Mesenchymal stem cell (in vitro differentiated cells and primary cell): ENCODE results near the gene ST6GALNAC4.
A peak's percentile ranks its signal among the peaks of the same experiment; 100 is the strongest.

ENCODE experiments used
- DNase-seq: peaks from one replicate; pipeline ENCODE4 v3.0.0-alpha.2; 2013
- H2AFZ ChIP-seq: one replicate; pipeline ENCODE4 v1.6.1; 2013; ENCODE audit warnings: low read depth, mild to moderate bottlenecking, control low read depth, inconsistent platforms, low read length, moderate library complexity
- H2AK5ac ChIP-seq: 2 replicates; pipeline ENCODE4 v1.6.1; 2013; ENCODE audit warnings: low read length, moderate library complexity, mild to moderate bottlenecking, inconsistent platforms; ENCODE audit not compliant: severe bottlenecking
- H2BK120ac ChIP-seq: one replicate; pipeline ENCODE4 v1.6.1; 2013; ENCODE audit warnings: low read depth, mild to moderate bottlenecking, inconsistent platforms, low read length, moderate library complexity
- H2BK12ac ChIP-seq, 2 experiments: one replicate each; pipeline ENCODE4 v1.6.1; 2013; ENCODE audit warnings: inconsistent platforms in 2 of 2, low read length in 2 of 2, mild to moderate bottlenecking in 2 of 2, moderate library complexity in 2 of 2, control low read depth in 1 of 2
- H2BK15ac ChIP-seq: one replicate; pipeline ENCODE4 v1.6.1; 2013; ENCODE audit warnings: mild to moderate bottlenecking, low read depth, inconsistent platforms; ENCODE audit not compliant: poor library complexity, severe bottlenecking
- H2BK5ac ChIP-seq: 2 replicates; pipeline ENCODE4 v1.6.1; 2013; ENCODE audit warnings: low read depth, mild to moderate bottlenecking, low read length, control low read depth, inconsistent platforms; ENCODE audit not compliant: poor library complexity, severe bottlenecking
- H3K14ac ChIP-seq, 2 experiments: one replicate each; pipeline ENCODE4 v1.6.1; 2013; ENCODE audit warnings: inconsistent platforms in 2 of 2, low read length in 2 of 2, control low read depth in 1 of 2, mild to moderate bottlenecking in 1 of 2, moderate library complexity in 1 of 2
- H3K18ac ChIP-seq, 2 experiments: one replicate each; pipeline ENCODE4 v1.6.1; 2013; ENCODE audit warnings: inconsistent platforms in 2 of 2, low read length in 2 of 2, control low read depth in 1 of 2, low read depth in 1 of 2, mild to moderate bottlenecking in 1 of 2
- H3K23ac ChIP-seq, 2 experiments: one replicate each; pipeline ENCODE4 v1.6.1; 2013; ENCODE audit warnings: inconsistent platforms in 2 of 2, low read length in 2 of 2, mild to moderate bottlenecking in 2 of 2, moderate library complexity in 2 of 2, control low read depth in 1 of 2
- H3K27ac ChIP-seq: 2 replicates; pipeline ENCODE4 v1.5.1; 2013; ENCODE audit warnings: mild to moderate bottlenecking, moderate library complexity, low read length, control low read depth, inconsistent platforms; ENCODE audit not compliant: poor library complexity, severe bottlenecking
- H3K27me3 ChIP-seq, 2 experiments: 2 replicates each; pipeline versions ENCODE4 v1.6.1 to v1.7.0; 2013; ENCODE audit warnings: low read length in 2 of 2, mild to moderate bottlenecking in 2 of 2, moderate library complexity in 2 of 2, control low read depth in 1 of 2, inconsistent platforms in 1 of 2; ENCODE audit not compliant: control insufficient read depth in 1 of 2, insufficient read depth in 1 of 2
- H3K36me3 ChIP-seq, 2 experiments: 2 replicates each; pipeline versions ENCODE4 v1.6.1 to v1.7.0; 2013; ENCODE audit warnings: low read length in 2 of 2, control low read depth in 1 of 2, inconsistent platforms in 1 of 2, low read depth in 1 of 2, mild to moderate bottlenecking in 1 of 2; ENCODE audit not compliant: insufficient read depth in 2 of 2, control insufficient read depth in 1 of 2
- H3K4ac ChIP-seq, 2 experiments: one replicate each; pipeline ENCODE4 v1.6.1; 2013; ENCODE audit warnings: inconsistent platforms in 2 of 2, low read length in 2 of 2, mild to moderate bottlenecking in 2 of 2, moderate library complexity in 2 of 2, control low read depth in 1 of 2, low read depth in 1 of 2
- H3K4me1 ChIP-seq: 2 replicates; pipeline ENCODE4 v1.6.1; 2013; ENCODE audit warnings: low read depth, low read length, control low read depth; ENCODE audit not compliant: control insufficient read depth, insufficient read depth
- H3K4me2 ChIP-seq: 2 replicates; pipeline ENCODE4 v1.6.1; 2013; ENCODE audit warnings: low read length, mild to moderate bottlenecking, inconsistent platforms; ENCODE audit not compliant: poor library complexity, severe bottlenecking
- H3K4me3 ChIP-seq, 2 experiments: 2 replicates each; pipeline versions ENCODE4 v1.5.1 to v1.7.0; 2013; ENCODE audit warnings: low read length in 2 of 2, mild to moderate bottlenecking in 2 of 2, control low read depth in 1 of 2, low read depth in 1 of 2; ENCODE audit not compliant: insufficient read depth in 1 of 2
- H3K79me1 ChIP-seq: replicated peaks from 2 replicates; pipeline ENCODE4 v1.6.1; 2013; ENCODE audit warnings: mild to moderate bottlenecking, control low read depth, low read length, inconsistent platforms; ENCODE audit not compliant: poor library complexity, severe bottlenecking
- H3K9ac ChIP-seq: 2 replicates; pipeline ENCODE4 v1.7.0; 2013; ENCODE audit warnings: mild to moderate bottlenecking, low read length, moderate library complexity
- H3K9me3 ChIP-seq: 2 replicates; pipeline ENCODE4 v1.7.0; 2013; ENCODE audit warnings: mild to moderate bottlenecking, low read length; ENCODE audit not compliant: control insufficient read depth
- H4K8ac ChIP-seq: one replicate; pipeline ENCODE4 v1.6.1; 2013; ENCODE audit warnings: inconsistent platforms, mild to moderate bottlenecking, low read length, moderate library complexity
- H4K91ac ChIP-seq: one replicate; pipeline ENCODE4 v1.6.1; 2013; ENCODE audit warnings: mild to moderate bottlenecking, low read length, inconsistent platforms
- WGBS: methylation state at CpG from one replicate; pipeline ENCODE4 v1.1.7; 2013; ENCODE audit warnings: mixed read lengths; 5-methylcytosine and 5-hydroxymethylcytosine counted together

ST6GALNAC4 gene

DNA sequence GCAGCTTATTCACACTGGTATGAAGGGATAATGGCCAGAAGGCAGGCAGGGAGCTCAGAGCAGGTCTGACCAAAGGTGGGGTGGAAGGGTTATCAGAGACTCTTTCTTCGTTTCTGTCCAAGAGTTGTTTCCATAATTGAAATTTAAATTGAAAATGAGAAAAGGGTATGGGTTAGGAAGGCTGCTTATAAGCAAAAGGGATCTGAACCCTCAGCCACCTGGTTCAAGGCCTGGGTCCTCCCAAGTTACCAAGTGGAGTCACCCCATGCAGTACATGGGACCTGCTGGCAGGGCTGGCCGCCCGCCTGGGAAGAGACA lies 46.2 kb upstream of the ST6GALNAC4 start:
- no peaks in the 10 kb centered on the region for H3K27me3 ChIP-seq
- no peak overlapping the region for H3K4ac ChIP-seq
- no peak overlapping the region for H2AFZ ChIP-seq
- H4K8ac ChIP-seq, result no peak overlapping the region
- H3K9me3 ChIP-seq, result no peaks in the 10 kb centered on the region
- peak overlapping the region; percentile 35 for H3K9ac ChIP-seq
- no peak overlapping the region for H3K14ac ChIP-seq
- H4K91ac ChIP-seq, result peak overlapping the region; percentile 94
- H3K4me1 ChIP-seq, result peaks cover 48% of the 10 kb centered on the region
- peak overlapping the region in 1 of 2 experiments; percentile 50 for H3K18ac ChIP-seq
- peaks cover 0 to 17% of the 10 kb centered on the region in 2 experiments for H3K36me3 ChIP-seq
- H2BK15ac ChIP-seq, result peak overlapping the region; percentile 6
- no peak overlapping the region for H3K4me3 ChIP-seq
- peaks cover 59% of the 10 kb centered on the region for H3K79me1 ChIP-seq
- DNase-seq, result no peak
- peak overlapping the region; percentile 11 for H2BK120ac ChIP-seq
- no peak overlapping the region for H3K4me2 ChIP-seq
- H2AK5ac ChIP-seq, result no peak overlapping the region
- H2BK5ac ChIP-seq, result no peak overlapping the region
- H2BK12ac ChIP-seq, result no peak overlapping the region
- WGBS, result 93% methylated on average over 3 of the region's 3 CpGs
- H3K23ac ChIP-seq, result peak overlapping the region in 1 of 2 experiments; percentile 34
- H3K27ac ChIP-seq, result no peak overlapping the region

DNA sequence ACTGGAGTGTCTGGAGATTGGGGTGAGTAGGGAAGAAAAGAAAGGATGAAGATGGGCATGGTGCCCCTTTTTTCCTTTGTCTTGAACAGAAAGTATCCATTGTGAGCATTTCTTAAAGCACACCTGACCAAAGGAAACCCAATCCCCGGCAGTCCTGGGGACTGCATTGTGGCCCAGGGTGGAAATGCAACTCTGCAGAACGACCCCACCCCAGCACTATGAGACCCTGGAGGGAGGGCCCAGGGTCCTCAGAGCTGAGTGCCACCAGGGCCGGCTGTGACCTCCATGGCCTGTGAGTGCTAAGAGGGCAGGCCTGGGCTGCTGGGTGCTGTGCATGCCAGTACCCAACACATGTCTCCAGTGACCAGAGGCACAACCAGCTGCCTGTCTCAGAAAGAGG lies 45.4 kb upstream of the ST6GALNAC4 start:
- WGBS, result 61% methylated on average over 3 of the region's 3 CpGs

GRCh38 chr9:127961613-127962155 lies 44.8 kb upstream of the ST6GALNAC4 start:
- Histone ChIP-seq H3K4me2 (no peak overlapping the region), H3K36me3 (peaks cover 0 to 17% of the 10 kb centered on the region in 2 experiments), H2AK5ac (no peak overlapping the region), H2BK15ac (peak overlapping the region; percentile 20), H3K9ac (no peak overlapping the region), H2BK5ac (no peak overlapping the region), H3K27ac (no peak overlapping the region), H3K18ac (peak overlapping the region in 1 of 2 experiments; percentile 50), H3K27me3 (no peaks in the 10 kb centered on the region), H3K79me1 (peaks cover 47% of the 10 kb centered on the region), H3K4me1 (peaks cover 36% of the 10 kb centered on the region), H3K4me3 (no peak overlapping the region), H3K14ac (no peak overlapping the region), H2AFZ (no peak overlapping the region), H3K23ac (no peak overlapping the region), H2BK12ac (peak overlapping the region; percentile 33 to 46), H2BK120ac (peak overlapping the region; percentile 54), H3K9me3 (no peaks in the 10 kb centered on the region), H4K91ac (peak overlapping the region; percentile 19), H4K8ac (no peak overlapping the region), H3K4ac (peak overlapping the region in 1 of 2 experiments; percentile 70)
- DNase-seq, result no peak
- 98% methylated on average over 13 of the region's 13 CpGs for WGBS

More for the DNA sequence above, 45.4 kb upstream of the ST6GALNAC4 start:
- Histone ChIP-seq H3K18ac (peak overlapping the region in 1 of 2 experiments; percentile 49), H3K36me3 (peaks cover 0 to 17% of the 10 kb centered on the region in 2 experiments), H3K27me3 (no peaks in the 10 kb centered on the region), H2BK12ac (no peak overlapping the region), H3K14ac (no peak overlapping the region), H4K8ac (peak overlapping the region; percentile 41), H3K27ac (no peak overlapping the region), H3K9ac (peak overlapping the region; percentile 35), H2BK120ac (peak overlapping the region; percentile 3), H3K4ac (no peak overlapping the region), H3K4me2 (no peak overlapping the region), H3K4me3 (no peak overlapping the region), H2BK15ac (no peak overlapping the region), H3K4me1 (peaks cover 42% of the 10 kb centered on the region), H3K79me1 (peaks cover 53% of the 10 kb centered on the region), H2BK5ac (no peak overlapping the region), H3K23ac (no peak overlapping the region), H4K91ac (no peak overlapping the region), H2AK5ac (no peak overlapping the region), H3K9me3 (no peaks in the 10 kb centered on the region), H2AFZ (no peak overlapping the region)
- DNase-seq, result no peak

DNA sequence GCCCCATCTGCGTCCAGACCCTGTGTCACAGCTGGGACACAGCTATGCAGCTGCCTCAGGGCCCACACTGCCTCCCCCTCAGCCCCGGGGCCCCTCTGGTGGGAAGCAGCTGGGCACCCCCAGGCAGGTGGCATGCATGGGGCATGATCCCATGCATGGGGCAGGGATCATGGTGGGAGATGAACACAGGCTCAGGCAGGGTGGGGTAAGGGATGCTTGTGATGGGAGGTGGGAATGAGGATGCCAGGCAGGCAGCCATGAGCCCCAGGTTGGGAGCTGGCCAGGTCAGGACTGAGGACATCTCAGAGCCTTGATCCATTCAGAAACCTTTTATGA lies 44.3 kb upstream of the ST6GALNAC4 start:
- H3K27ac ChIP-seq, result no peak overlapping the region
- H3K23ac ChIP-seq, result peak overlapping the region in 1 of 2 experiments; percentile 31
- peak overlapping the region; percentile 79 to 94 for H2BK12ac ChIP-seq
- no peak for DNase-seq
- H3K9me3 ChIP-seq, result no peaks in the 10 kb centered on the region
- H2AK5ac ChIP-seq, result no peak overlapping the region
- no peak overlapping the region for H2AFZ ChIP-seq
- H3K14ac ChIP-seq, result peak overlapping the region in 1 of 2 experiments; percentile 35
- H3K79me1 ChIP-seq, result peaks cover 44% of the 10 kb centered on the region
- WGBS, result 100% methylated on average over 2 of the region's 2 CpGs
- H3K4me2 ChIP-seq, result no peak overlapping the region
- H3K18ac ChIP-seq, result peak overlapping the region in 1 of 2 experiments; percentile 74
- peaks cover 0 to 17% of the 10 kb centered on the region in 2 experiments for H3K36me3 ChIP-seq
- peak overlapping the region; percentile 78 for H4K91ac ChIP-seq
- H3K4ac ChIP-seq, result peak overlapping the region in 1 of 2 experiments; percentile 5
- H2BK120ac ChIP-seq, result peak overlapping the region; percentile 54
- H3K4me1 ChIP-seq, result peaks cover 33% of the 10 kb centered on the region
- H3K27me3 ChIP-seq, result no peaks in the 10 kb centered on the region
- H2BK5ac ChIP-seq, result no peak overlapping the region
- H4K8ac ChIP-seq, result peak overlapping the region; percentile 84
- no peak overlapping the region for H3K4me3 ChIP-seq
- peak overlapping the region; percentile 22 for H3K9ac ChIP-seq
- H2BK15ac ChIP-seq, result no peak overlapping the region
